Measurements from ENCODE around the gene LENG9. TPM values are rescaled to one million over a fixed set of nuclear protein-coding genes. Genes with fewer than 3 reads are reported as not detected.

LENG9 gene
- total and polyA plus RNA-seq, 3 donors from 2014 or later: 1.9 to 5.8 (median 5.6) TPM

DNA sequence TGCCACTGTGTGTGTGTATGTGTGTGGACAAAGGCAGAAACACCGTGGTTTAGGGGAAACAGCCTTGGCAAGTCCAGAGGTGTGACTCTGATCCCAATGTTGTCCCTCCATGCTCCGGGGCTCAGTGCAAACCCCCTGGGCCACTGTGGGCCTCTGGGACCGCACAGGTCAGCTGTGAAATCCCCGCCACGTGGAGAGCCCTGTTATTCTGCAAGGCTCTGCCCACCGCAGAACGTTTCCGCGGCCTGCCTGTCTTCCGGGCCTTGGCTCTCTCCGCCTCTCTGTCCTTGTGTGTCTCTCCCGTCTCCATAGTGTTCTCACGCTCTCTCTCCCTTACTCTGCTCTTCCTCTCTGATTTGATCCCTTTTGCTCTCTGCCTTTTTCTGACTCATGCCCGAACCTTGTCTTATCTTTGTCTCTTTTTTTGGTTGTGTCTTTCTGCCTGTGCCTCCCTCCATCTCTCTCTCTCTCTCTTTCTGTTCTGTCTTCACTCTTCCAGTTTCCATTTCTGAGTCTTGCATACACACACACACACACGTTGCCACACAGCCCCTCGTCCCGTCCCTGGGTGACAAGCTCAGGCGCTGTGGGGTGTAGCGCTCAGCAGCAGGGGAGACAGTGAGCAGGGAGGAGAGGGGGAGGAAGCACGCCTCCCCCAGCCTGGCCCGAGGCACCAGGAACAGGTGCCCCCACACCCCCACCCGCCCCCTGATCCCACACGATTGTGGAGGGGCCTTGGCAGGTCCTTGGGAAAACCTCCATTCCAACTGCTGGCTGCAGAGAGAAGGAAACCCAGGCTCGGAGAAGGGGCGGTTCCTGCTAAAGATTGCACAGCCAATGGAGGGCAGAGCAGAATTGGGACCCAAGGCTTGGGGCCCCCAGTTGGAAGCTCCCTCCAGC, 45.3 kb downstream of the LENG9 start:
- no peak overlapping the region for H3K4me3 ChIP-seq
- DNase-seq: peak; percentile 62
- H3K27ac ChIP-seq: peak overlapping the region; percentile 61 to 69
- intact Hi-C loops (cut with DNase I; ENCODE audit: low total_unique reads): no loop called here
- 21 to 37% methylated on average over 21 to 25 of the region's 25 CpGs for WGBS, 2 donors
- H3K27me3 ChIP-seq: no peaks in the 10 kb centered on the region
- H3K4me1 ChIP-seq: peaks cover 25% of the 10 kb centered on the region
- TF ChIP-seq CTCF (IDR thresholded peaks at IDR 0.05) (no peak), POLR2A (IDR thresholded peaks at IDR 0.05) (no peak)
- no peaks in the 10 kb centered on the region for H3K9me3 ChIP-seq
- H3K36me3 ChIP-seq (ENCODE audit: low read depth, missing control alignments): no peaks in the 10 kb centered on the region

DNA sequence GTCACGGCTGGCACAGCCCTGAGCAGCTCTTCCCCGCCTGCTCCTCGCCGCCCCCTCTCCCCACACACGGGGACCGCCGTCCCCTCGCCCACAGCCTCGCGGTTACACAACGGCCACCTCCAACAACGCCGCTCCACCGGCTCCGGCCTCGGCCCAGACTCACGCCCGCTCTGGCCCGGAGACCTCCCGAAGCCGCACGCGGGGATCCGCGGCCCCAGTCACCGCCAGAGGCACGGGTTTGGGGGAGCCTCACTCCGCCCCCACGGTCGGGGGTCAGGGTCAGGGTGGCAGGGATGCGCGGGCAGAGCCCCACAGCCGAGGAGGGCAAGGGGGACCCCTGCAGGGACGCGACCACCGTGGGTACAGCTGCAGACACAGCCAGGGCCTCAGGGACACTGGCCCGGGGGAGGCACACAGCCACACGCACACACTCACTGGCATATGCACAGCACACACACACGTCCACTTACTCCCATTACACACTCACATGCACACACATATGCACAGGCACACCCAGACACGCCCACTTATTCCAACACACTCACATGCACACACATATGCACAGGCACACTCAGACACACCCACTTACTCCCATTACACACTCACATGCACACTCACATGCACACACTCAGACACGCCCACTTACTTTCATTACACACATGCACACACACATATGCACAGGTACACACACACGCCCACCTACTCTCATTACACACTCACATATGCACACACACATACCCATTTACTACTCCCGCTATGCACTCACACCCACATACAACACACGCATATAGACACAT, 46.7 kb downstream of the LENG9 start:
- DNase-seq: no peak
- intact Hi-C loops (cut with DNase I; ENCODE audit: low total_unique reads): no loop called here
- Histone ChIP-seq H3K27ac (peak overlapping the region; percentile 66 to 69), H3K4me3 (peak overlapping the region; percentile 49 to 70), H3K9me3 (no peaks in the 10 kb centered on the region), H3K27me3 (no peaks in the 10 kb centered on the region), H3K36me3 (ENCODE audit: low read depth, missing control alignments) (no peaks in the 10 kb centered on the region), H3K4me1 (peaks cover 25% of the 10 kb centered on the region)
- no peak for TF ChIP-seq CTCF (IDR thresholded peaks at IDR 0.05)
- no peak for TF ChIP-seq POLR2A (IDR thresholded peaks at IDR 0.05)
- WGBS, 2 donors: 29 to 40% methylated on average over 23 to 40 of the region's 44 CpGs

GRCh38 chr19:54415901-54416673, 47.5 kb downstream of the LENG9 start:
- no peak for DNase-seq
- no peaks in the 10 kb centered on the region for H3K9me3 ChIP-seq
- intact Hi-C loops (cut with DNase I; ENCODE audit: low total_unique reads): no loop called here
- WGBS, 2 donors: 2 to 3% methylated on average over 13 to 28 of the region's 28 CpGs
- H3K4me3 ChIP-seq: peak overlapping the region; percentile 49 to 70
- peak overlapping the region; percentile 66 to 69 for H3K27ac ChIP-seq
- H3K36me3 ChIP-seq (ENCODE audit: low read depth, missing control alignments): no peaks in the 10 kb centered on the region
- TF ChIP-seq CTCF (IDR thresholded peaks at IDR 0.05) (no peak), POLR2A (IDR thresholded peaks at IDR 0.05) (no peak)
- peaks cover 22% of the 10 kb centered on the region for H3K4me1 ChIP-seq
- H3K27me3 ChIP-seq: no peaks in the 10 kb centered on the region

- H3K27ac ChIP-seq: peak within 1 kb of the TSS; percentile 66 to 69
- intact Hi-C loops (cut with DNase I; ENCODE audit: low total_unique reads): no loop called here
- no peaks in the 10 kb centered on the region for H3K27me3 ChIP-seq
- H3K36me3 ChIP-seq (ENCODE audit: low read depth, missing control alignments): no peaks in the 10 kb centered on the region
- DNase-seq: peak; percentile 59
- H3K4me1 ChIP-seq: peaks cover 22% of the 10 kb centered on the region
- TF ChIP-seq POLR2A (IDR thresholded peaks at IDR 0.05) (no peak), CTCF (IDR thresholded peaks at IDR 0.05) (peak; percentile 17 to 71 (median 39))
- WGBS, 2 donors: 0 to 2% methylated on average over 2 to 38 of the region's 68 CpGs
- peak within 1 kb of the TSS; percentile 49 to 70 for H3K4me3 ChIP-seq
- no peaks in the 10 kb centered on the region for H3K9me3 ChIP-seq
Measured at GRCh38 chr19:54415208-54415900, 48.2 kb downstream of the LENG9 start, which contains the start of gene TTYH1. Gene TTYH1, plus strand, starts transcription at chr19:54415464. Its CDS starts 89 bp downstream, at chr19:54415553.

Measured in testis (tissue), 3 donors.